ENCODE results near the gene MAN2B1. TPM values are rescaled to one million over a fixed set of nuclear protein-coding genes. Genes with fewer than 3 reads are reported as not detected.

Gene MAN2B1
- total and polyA plus RNA-seq, 2 of the 13 experiments (the other 11 are each of a cell fraction or from before 2014, with no cell fraction given), result 23.6 to 23.8 TPM

DNA sequence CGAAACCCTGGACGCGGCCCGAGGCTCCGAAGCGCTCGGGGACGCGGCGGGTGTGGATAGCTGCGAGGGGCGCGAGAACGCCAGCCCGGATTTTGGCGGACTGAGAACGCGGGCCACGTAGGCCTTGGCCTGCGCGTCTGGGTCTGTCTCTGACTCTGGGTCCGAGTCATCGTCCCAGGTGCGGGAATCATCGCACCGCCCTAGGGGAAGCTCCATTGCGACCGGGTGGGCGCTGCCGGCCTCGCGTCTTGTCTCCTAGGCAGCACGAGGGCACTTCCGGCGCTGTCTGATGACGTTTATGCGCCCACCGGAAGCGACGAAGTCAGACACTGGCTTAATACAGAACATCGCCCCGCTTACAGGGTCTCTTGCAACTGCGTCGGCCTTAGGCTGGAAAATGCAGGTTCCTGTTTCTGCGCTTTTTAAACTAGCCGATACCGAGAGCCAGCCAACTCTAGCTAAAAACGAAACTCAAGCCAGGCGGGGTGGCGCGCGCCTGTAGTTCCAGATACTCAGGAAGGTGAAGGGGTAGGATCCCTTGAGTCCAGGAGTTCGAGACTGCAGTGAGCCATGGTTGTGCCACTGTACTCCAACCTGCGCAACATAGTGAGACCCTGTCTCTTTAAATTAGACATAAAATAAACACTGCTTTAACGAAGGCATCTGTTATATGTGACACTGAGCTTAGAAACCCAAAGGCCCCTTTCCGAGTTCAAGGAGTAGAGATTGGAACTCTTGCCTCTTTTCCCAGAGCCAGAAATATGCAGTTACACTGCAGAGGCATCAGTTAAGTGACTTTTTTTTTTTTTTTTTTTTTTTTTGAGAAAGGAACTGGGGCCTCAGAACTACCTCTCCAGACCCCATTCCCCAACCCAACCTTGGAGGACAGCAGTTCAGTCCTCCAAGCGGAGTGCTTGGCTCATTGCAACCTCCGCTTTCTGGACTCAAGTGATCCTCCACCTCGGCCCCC is 30.1 kb upstream of the MAN2B1 start, which contains the start of gene FBXW9 (continued):
- TF ChIP-seq, protein P1, sequence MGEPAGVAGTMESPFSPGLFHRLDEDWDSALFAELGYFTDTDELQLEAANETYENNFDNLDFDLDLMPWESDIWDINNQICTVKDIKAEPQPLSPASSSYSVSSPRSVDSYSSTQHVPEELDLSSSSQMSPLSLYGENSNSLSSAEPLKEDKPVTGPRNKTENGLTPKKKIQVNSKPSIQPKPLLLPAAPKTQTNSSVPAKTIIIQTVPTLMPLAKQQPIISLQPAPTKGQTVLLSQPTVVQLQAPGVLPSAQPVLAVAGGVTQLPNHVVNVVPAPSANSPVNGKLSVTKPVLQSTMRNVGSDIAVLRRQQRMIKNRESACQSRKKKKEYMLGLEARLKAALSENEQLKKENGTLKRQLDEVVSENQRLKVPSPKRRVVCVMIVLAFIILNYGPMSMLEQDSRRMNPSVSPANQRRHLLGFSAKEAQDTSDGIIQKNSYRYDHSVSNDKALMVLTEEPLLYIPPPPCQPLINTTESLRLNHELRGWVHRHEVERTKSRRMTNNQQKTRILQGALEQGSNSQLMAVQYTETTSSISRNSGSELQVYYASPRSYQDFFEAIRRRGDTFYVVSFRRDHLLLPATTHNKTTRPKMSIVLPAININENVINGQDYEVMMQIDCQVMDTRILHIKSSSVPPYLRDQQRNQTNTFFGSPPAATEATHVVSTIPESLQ (CRISPR knock-in tag; conservative IDR thresholded peaks at IDR 0.05), result no peak
- TF ChIP-seq, protein P2, sequence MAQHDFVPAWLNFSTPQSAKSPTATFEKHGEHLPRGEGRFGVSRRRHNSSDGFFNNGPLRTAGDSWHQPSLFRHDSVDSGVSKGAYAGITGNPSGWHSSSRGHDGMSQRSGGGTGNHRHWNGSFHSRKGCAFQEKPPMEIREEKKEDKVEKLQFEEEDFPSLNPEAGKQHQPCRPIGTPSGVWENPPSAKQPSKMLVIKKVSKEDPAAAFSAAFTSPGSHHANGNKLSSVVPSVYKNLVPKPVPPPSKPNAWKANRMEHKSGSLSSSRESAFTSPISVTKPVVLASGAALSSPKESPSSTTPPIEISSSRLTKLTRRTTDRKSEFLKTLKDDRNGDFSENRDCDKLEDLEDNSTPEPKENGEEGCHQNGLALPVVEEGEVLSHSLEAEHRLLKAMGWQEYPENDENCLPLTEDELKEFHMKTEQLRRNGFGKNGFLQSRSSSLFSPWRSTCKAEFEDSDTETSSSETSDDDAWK (CRISPR knock-in tag; IDR thresholded peaks at IDR 0.05), result no peak
- TF ChIP-seq, protein P3, sequence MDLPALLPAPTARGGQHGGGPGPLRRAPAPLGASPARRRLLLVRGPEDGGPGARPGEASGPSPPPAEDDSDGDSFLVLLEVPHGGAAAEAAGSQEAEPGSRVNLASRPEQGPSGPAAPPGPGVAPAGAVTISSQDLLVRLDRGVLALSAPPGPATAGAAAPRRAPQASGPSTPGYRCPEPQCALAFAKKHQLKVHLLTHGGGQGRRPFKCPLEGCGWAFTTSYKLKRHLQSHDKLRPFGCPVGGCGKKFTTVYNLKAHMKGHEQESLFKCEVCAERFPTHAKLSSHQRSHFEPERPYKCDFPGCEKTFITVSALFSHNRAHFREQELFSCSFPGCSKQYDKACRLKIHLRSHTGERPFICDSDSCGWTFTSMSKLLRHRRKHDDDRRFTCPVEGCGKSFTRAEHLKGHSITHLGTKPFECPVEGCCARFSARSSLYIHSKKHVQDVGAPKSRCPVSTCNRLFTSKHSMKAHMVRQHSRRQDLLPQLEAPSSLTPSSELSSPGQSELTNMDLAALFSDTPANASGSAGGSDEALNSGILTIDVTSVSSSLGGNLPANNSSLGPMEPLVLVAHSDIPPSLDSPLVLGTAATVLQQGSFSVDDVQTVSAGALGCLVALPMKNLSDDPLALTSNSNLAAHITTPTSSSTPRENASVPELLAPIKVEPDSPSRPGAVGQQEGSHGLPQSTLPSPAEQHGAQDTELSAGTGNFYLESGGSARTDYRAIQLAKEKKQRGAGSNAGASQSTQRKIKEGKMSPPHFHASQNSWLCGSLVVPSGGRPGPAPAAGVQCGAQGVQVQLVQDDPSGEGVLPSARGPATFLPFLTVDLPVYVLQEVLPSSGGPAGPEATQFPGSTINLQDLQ (CRISPR knock-in tag; IDR thresholded peaks at IDR 0.05), result no peak
- peak; percentile 33; the same call in 1 of the 2 replicates for TF ChIP-seq ZMYM3 (CRISPR knock-in tag; IDR thresholded peaks at IDR 0.05)
- peak; percentile 96 for TF ChIP-seq RFX3 (CRISPR knock-in tag; IDR thresholded peaks at IDR 0.05)
- TF ChIP-seq, protein P4, sequence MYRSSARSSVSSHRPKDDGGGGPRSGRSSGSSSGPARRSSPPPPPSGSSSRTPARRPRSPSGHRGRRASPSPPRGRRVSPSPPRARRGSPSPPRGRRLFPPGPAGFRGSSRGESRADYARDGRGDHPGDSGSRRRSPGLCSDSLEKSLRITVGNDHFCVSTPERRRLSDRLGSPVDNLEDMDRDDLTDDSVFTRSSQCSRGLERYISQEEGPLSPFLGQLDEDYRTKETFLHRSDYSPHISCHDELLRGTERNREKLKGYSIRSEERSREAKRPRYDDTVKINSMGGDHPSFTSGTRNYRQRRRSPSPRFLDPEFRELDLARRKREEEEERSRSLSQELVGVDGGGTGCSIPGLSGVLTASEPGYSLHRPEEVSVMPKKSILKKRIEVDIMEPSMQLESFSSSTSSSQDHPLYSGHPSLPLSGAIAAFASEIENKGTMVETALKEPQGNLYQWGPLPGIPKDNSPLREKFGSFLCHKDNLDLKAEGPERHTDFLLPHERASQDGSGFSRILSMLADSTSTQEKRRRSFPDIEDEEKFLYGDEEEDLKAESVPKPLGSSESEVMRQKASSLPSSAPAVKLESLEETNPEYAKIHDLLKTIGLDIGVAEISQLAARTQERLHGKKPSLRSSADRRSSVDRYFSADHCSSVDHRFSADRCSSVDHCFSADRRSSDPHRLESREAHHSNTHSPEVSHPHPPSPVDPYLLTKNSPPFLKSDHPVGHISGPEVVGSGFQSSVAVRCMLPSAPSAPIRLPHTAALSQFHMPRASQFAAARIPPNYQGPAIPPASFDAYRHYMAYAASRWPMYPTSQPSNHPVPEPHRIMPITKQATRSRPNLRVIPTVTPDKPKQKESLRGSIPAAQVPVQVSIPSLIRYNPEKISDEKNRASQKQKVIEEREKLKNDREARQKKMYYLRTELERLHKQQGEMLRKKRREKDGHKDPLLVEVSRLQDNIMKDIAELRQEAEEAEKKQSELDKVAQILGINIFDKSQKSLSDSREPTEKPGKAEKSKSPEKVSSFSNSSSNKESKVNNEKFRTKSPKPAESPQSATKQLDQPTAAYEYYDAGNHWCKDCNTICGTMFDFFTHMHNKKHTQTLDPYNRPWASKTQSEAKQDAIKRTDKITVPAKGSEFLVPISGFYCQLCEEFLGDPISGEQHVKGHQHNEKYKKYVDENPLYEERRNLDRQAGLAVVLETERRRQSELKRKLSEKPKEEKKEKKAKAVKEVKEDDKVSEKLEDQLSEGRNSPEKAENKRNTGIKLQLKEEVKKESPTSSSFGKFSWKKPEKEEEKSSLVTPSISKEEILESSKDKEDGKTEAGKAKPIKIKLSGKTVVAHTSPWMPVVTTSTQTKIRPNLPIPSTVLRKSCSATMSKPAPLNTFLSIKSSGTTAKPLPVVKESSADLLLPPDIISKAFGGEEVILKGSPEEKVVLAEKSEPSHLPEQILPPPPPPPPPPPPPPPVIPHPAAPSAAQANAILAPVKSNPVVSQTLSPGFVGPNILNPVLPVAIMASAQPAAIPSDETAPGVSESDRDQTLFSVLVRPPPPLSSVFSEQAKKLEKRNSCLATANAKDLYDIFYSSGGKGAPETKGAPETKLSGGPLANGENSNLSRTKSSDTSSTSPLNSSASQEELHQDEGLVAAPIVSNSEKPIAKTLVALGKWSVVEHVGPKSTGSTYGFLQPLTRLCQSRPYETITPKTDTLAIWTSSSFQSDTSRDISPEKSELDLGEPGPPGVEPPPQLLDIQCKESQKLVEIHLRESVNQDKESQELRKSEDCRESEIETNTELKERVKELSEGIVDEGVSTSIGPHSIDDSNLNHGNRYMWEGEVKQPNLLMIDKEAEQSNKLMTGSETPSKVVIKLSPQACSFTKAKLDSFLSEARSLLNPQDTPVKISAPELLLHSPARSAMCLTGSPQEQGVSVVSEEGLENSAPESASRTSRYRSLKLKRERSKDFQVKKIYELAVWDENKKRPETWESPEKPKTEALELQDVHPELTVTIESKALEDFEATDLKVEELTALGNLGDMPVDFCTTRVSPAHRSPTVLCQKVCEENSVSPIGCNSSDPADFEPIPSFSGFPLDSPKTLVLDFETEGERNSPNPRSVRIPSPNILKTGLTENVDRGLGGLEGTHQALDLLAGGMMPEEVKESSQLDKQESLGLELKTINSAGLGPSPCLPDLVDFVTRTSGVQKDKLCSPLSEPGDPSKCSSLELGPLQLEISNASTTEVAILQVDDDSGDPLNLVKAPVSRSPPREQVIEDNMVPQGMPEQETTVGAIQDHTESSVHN (CRISPR knock-in tag; IDR thresholded peaks at IDR 0.05), result 0 out of 2 replicates have a peak, but pooled peaks have one; percentile 33
- TF ChIP-seq TCF12 (IDR thresholded peaks at IDR 0.05), result no peak
- TF ChIP-seq TCF12 (CRISPR knock-in tag; IDR thresholded peaks at IDR 0.05), result peak; percentile 47; the same call in 1 of the 2 replicates
- TF ChIP-seq, protein P5, sequence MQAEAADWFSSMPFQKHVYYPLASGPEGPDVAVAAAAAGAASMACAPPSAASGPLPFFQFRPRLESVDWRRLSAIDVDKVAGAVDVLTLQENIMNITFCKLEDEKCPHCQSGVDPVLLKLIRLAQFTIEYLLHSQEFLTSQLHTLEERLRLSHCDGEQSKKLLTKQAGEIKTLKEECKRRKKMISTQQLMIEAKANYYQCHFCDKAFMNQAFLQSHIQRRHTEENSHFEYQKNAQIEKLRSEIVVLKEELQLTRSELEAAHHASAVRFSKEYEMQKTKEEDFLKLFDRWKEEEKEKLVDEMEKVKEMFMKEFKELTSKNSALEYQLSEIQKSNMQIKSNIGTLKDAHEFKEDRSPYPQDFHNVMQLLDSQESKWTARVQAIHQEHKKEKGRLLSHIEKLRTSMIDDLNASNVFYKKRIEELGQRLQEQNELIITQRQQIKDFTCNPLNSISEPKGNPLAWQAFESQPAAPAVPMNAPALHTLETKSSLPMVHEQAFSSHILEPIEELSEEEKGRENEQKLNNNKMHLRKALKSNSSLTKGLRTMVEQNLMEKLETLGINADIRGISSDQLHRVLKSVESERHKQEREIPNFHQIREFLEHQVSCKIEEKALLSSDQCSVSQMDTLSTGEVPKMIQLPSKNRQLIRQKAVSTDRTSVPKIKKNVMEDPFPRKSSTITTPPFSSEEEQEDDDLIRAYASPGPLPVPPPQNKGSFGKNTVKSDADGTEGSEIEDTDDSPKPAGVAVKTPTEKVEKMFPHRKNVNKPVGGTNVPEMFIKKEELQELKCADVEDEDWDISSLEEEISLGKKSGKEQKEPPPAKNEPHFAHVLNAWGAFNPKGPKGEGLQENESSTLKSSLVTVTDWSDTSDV (CRISPR knock-in tag; IDR thresholded peaks at IDR 0.05), result peak; percentile 41; the same call in 1 of the 2 replicates

Data from HepG2 (cell line).